Liver (tissue), 3 donors: ENCODE data around the gene ASAP2.

Experiments
- SP1 ChIP-seq: IDR thresholded peaks from 2 replicates; pipeline ENCODE4 v1.6.1; 2018; ENCODE audit warnings: antibody characterized with exemption, mild to moderate bottlenecking
- TAF1 ChIP-seq: conservative IDR thresholded peaks from 2 replicates; pipeline ENCODE4 v1.6.1; 2016; ENCODE audit warnings: antibody characterized with exemption, mild to moderate bottlenecking
- TF ChIP-seq, protein P1 (sequence below): fragments of 150-350 bp; IDR thresholded peaks from 2 replicates; pipeline ENCODE4 v1.5.1; 2017; ENCODE audit warnings: improper control_type of control experiment, low read depth, low read length; ENCODE audit not compliant: missing input control
- donor health status: healthy.
- donor health status: healthy.

DNA sequence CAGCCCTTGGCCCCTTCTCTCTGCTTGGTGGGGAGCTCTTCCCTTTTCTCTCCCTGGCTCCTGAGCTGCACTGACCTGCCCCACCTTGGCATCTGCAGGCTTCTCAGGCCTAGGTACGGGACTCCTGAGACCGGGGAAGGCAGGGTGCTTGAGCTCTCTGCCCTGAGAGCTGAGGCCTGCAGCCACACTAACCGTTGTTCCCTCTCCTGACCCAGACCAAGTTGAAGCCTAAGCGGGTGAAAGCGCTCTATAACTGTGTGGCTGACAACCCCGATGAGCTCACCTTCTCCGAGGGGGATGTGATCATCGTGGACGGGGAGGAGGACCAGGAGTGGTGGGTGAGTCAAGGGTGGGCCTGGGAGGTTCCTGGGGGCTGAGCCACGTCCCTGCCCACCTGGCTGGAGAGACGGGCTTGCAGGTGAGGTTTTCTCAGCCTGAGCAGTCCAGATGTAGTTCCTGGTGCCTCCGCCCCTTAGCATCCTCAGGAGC, 194.5 kb downstream of the ASAP2 start:
- TF ChIP-seq SP1 (no peak), TAF1 (no peak)
- TF ChIP-seq, protein P1, sequence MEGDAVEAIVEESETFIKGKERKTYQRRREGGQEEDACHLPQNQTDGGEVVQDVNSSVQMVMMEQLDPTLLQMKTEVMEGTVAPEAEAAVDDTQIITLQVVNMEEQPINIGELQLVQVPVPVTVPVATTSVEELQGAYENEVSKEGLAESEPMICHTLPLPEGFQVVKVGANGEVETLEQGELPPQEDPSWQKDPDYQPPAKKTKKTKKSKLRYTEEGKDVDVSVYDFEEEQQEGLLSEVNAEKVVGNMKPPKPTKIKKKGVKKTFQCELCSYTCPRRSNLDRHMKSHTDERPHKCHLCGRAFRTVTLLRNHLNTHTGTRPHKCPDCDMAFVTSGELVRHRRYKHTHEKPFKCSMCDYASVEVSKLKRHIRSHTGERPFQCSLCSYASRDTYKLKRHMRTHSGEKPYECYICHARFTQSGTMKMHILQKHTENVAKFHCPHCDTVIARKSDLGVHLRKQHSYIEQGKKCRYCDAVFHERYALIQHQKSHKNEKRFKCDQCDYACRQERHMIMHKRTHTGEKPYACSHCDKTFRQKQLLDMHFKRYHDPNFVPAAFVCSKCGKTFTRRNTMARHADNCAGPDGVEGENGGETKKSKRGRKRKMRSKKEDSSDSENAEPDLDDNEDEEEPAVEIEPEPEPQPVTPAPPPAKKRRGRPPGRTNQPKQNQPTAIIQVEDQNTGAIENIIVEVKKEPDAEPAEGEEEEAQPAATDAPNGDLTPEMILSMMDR = no peak
